ENCODE data around the gene MED29. TPM values are rescaled to one million over a fixed set of nuclear protein-coding genes. Genes with fewer than 3 reads are reported as not detected.

MED29 gene
- total and polyA plus RNA-seq, 2 of the 13 experiments (the other 11 are each of a cell fraction or from before 2014, with no cell fraction given) = 14.0 to 19.7 TPM

- TF ChIP-seq, protein P1, sequence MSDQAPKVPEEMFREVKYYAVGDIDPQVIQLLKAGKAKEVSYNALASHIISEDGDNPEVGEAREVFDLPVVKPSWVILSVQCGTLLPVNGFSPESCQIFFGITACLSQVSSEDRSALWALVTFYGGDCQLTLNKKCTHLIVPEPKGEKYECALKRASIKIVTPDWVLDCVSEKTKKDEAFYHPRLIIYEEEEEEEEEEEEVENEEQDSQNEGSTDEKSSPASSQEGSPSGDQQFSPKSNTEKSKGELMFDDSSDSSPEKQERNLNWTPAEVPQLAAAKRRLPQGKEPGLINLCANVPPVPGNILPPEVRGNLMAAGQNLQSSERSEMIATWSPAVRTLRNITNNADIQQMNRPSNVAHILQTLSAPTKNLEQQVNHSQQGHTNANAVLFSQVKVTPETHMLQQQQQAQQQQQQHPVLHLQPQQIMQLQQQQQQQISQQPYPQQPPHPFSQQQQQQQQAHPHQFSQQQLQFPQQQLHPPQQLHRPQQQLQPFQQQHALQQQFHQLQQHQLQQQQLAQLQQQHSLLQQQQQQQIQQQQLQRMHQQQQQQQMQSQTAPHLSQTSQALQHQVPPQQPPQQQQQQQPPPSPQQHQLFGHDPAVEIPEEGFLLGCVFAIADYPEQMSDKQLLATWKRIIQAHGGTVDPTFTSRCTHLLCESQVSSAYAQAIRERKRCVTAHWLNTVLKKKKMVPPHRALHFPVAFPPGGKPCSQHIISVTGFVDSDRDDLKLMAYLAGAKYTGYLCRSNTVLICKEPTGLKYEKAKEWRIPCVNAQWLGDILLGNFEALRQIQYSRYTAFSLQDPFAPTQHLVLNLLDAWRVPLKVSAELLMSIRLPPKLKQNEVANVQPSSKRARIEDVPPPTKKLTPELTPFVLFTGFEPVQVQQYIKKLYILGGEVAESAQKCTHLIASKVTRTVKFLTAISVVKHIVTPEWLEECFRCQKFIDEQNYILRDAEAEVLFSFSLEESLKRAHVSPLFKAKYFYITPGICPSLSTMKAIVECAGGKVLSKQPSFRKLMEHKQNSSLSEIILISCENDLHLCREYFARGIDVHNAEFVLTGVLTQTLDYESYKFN (CRISPR knock-in tag; conservative IDR thresholded peaks at IDR 0.05) = peak; percentile 90
- TF ChIP-seq, protein P2, sequence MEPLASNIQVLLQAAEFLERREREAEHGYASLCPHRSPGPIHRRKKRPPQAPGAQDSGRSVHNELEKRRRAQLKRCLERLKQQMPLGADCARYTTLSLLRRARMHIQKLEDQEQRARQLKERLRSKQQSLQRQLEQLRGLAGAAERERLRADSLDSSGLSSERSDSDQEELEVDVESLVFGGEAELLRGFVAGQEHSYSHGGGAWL (CRISPR knock-in tag; IDR thresholded peaks at IDR 0.05) = no peak
- TF ChIP-seq, protein P3, sequence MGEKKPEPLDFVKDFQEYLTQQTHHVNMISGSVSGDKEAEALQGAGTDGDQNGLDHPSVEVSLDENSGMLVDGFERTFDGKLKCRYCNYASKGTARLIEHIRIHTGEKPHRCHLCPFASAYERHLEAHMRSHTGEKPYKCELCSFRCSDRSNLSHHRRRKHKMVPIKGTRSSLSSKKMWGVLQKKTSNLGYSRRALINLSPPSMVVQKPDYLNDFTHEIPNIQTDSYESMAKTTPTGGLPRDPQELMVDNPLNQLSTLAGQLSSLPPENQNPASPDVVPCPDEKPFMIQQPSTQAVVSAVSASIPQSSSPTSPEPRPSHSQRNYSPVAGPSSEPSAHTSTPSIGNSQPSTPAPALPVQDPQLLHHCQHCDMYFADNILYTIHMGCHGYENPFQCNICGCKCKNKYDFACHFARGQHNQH (CRISPR knock-in tag; IDR thresholded peaks at IDR 0.05) = peak; percentile 64; the same call in 1 of the 2 replicates
- TF ChIP-seq, protein P4, sequence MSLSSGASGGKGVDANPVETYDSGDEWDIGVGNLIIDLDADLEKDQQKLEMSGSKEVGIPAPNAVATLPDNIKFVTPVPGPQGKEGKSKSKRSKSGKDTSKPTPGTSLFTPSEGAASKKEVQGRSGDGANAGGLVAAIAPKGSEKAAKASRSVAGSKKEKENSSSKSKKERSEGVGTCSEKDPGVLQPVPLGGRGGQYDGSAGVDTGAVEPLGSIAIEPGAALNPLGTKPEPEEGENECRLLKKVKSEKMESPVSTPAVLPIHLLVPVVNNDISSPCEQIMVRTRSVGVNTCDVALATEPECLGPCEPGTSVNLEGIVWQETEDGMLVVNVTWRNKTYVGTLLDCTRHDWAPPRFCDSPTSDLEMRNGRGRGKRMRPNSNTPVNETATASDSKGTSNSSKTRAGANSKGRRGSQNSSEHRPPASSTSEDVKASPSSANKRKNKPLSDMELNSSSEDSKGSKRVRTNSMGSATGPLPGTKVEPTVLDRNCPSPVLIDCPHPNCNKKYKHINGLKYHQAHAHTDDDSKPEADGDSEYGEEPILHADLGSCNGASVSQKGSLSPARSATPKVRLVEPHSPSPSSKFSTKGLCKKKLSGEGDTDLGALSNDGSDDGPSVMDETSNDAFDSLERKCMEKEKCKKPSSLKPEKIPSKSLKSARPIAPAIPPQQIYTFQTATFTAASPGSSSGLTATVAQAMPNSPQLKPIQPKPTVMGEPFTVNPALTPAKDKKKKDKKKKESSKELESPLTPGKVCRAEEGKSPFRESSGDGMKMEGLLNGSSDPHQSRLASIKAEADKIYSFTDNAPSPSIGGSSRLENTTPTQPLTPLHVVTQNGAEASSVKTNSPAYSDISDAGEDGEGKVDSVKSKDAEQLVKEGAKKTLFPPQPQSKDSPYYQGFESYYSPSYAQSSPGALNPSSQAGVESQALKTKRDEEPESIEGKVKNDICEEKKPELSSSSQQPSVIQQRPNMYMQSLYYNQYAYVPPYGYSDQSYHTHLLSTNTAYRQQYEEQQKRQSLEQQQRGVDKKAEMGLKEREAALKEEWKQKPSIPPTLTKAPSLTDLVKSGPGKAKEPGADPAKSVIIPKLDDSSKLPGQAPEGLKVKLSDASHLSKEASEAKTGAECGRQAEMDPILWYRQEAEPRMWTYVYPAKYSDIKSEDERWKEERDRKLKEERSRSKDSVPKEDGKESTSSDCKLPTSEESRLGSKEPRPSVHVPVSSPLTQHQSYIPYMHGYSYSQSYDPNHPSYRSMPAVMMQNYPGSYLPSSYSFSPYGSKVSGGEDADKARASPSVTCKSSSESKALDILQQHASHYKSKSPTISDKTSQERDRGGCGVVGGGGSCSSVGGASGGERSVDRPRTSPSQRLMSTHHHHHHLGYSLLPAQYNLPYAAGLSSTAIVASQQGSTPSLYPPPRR (CRISPR knock-in tag; IDR thresholded peaks at IDR 0.05; ENCODE audit: borderline replicate concordance) = peak; percentile 47; the same call in 1 of the 2 replicates
- TF ChIP-seq LCORL (IDR thresholded peaks at IDR 0.05) (no peak), LCORL (CRISPR knock-in tag; IDR thresholded peaks at IDR 0.05) (peak; percentile 23; the same call in 1 of the 2 replicates), ZNF430 (CRISPR knock-in tag; IDR thresholded peaks at IDR 0.05) (peak; percentile 68), BCL6 (CRISPR knock-in tag; IDR thresholded peaks at IDR 0.05) (0 out of 2 replicates have a peak, but pooled peaks have one; percentile 26), KAT8 (CRISPR knock-in tag; IDR thresholded peaks at IDR 0.05) (0 out of 2 replicates have a peak, but pooled peaks have one; percentile 26), ZNF543 (CRISPR knock-in tag; IDR thresholded peaks at IDR 0.05) (no peak), ZNF326 (CRISPR knock-in tag; IDR thresholded peaks at IDR 0.05; ENCODE audit: borderline replicate concordance) (no peak), MXI1 (IDR thresholded peaks at IDR 0.05; ENCODE audit: borderline replicate concordance, low read depth, low read length) (peak; percentile 48; the same call in 1 of the 3 replicates), ZNF782 (CRISPR knock-in tag; IDR thresholded peaks at IDR 0.05; ENCODE audit: borderline replicate concordance) (peak; percentile 71; the same call in 1 of the 2 replicates), GATAD1 (CRISPR knock-in tag; IDR thresholded peaks at IDR 0.05) (peak; percentile 38; the same call in 1 of the 2 replicates), ZNF629 (CRISPR knock-in tag; conservative IDR thresholded peaks at IDR 0.05) (no peak), HOXA3 (CRISPR knock-in tag; IDR thresholded peaks at IDR 0.05) (peak; percentile 62; the same call in 1 of the 2 replicates)
- TF ChIP-seq, protein P5, sequence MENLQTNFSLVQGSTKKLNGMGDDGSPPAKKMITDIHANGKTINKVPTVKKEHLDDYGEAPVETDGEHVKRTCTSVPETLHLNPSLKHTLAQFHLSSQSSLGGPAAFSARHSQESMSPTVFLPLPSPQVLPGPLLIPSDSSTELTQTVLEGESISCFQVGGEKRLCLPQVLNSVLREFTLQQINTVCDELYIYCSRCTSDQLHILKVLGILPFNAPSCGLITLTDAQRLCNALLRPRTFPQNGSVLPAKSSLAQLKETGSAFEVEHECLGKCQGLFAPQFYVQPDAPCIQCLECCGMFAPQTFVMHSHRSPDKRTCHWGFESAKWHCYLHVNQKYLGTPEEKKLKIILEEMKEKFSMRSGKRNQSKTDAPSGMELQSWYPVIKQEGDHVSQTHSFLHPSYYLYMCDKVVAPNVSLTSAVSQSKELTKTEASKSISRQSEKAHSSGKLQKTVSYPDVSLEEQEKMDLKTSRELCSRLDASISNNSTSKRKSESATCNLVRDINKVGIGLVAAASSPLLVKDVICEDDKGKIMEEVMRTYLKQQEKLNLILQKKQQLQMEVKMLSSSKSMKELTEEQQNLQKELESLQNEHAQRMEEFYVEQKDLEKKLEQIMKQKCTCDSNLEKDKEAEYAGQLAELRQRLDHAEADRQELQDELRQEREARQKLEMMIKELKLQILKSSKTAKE (CRISPR knock-in tag; IDR thresholded peaks at IDR 0.05; ENCODE audit: borderline replicate concordance) = peak; percentile 74; the same call in 1 of the 2 replicates
These were observed 20.1 kb downstream of the MED29 start (continued) for GRCh38 chr19:39411081-39411831.

All from HepG2 (cell line).